Right ventricle myocardium inferior (tissue), 1 donor: ENCODE measurements around the gene ZNF45. TPM values are rescaled to one million over a fixed set of nuclear protein-coding genes. Genes with fewer than 3 reads are reported as not detected.
"Not testable (repeated sequence)": the region's sequence is repeated elsewhere in the genome, so short reads cannot be mapped to it uniquely, and the experiment has no call there.

Experiments
- ATAC-seq: fragments of 200-7000 bp; cut with Tn5 transposase; one replicate; pipeline ENCODE4 v1.9.1; 2020; ENCODE audit warnings: mild to moderate bottlenecking, moderate library complexity
- DNase-seq: peaks from one replicate; pipeline ENCODE4 v3.0.0; 2021; ENCODE audit errors: missing footprints
- intact Hi-C: fragments of 100-400 bp; cut with DNase I; formaldehyde crosslinking; loops from one replicate; pipeline ENCODE4 v1.11.0; 2022
- long read RNA-seq: library from polyadenylated mRNA; unstranded; transcript quantifications from one replicate; pipeline ENCODE4 v2.0.0, GENCODE V29; 2021
- total RNA-seq: library from RNA; stranded (reverse); fragmentation: NEBNext Ultra II Directional; extraction: Animal tissue kit (Norgen Biotek cat#: 25700); gene quantifications from one replicate; pipeline ENCODE4 v1.2.1, GENCODE V29; 2021
- donor health status: DM: no; HTN: yes; CAD: no; lungs with severe emphysema.

The ZNF45 gene
- 7.8 TPM for total RNA-seq
- long read RNA-seq, partial matches to known transcripts = 1 of 3 reads
- long read RNA-seq, other reads (novel, unspliced or antisense) = 2 of 3 reads

- DNase-seq (peak; percentile 94), ATAC-seq (peak; percentile 98)
- intact Hi-C loops = loop anchor here (5.0 to 10.0 kb wide), 3 partner anchors 47 to 272 kb away; partner anchors contain the start of genes SMG9 and ZNF155
Measured at GRCh38 chr19:43934985-43935708, at the start of gene ZNF45. ZNF45 (minus strand) TSS chr19:43935282; CDS start chr19:43922185, 13,097 bp downstream.

- intact Hi-C loops = loop anchor here (1.0 to 5.0 kb wide), 2 partner anchors 18 to 47 kb away; partner anchors contain the start of genes ZNF230 and ZNF45
- no peak for DNase-seq
- ATAC-seq = peak; percentile 51
Measured at GRCh38 chr19:43984687-43985000, 49.6 kb upstream of the ZNF45 start.

GRCh38 chr19:43983912-43984686 is 49.0 kb upstream of the ZNF45 start, which contains the start of gene ZNF155:
ZNF155 (plus strand) TSS chr19:43984188; CDS start chr19:43988544, 4,356 bp downstream.
- intact Hi-C loops = loop anchor here (1.0 to 5.0 kb wide), 2 partner anchors 18 to 47 kb away; partner anchors contain the start of genes ZNF230 and ZNF45
- ATAC-seq (peak; percentile 100), DNase-seq (peak; percentile 93)

GRCh38 chr19:43983544-43983911 is 48.4 kb upstream of the ZNF45 start:
- DNase-seq (no peak), ATAC-seq (no peak)
- intact Hi-C loops = loop anchor here (5.0 kb wide), 1 partner anchor 46 kb away; the partner anchor contains the start of gene ZNF45

- no peak for ATAC-seq
- intact Hi-C loops = no loop called here
- no peak for DNase-seq
Measured at GRCh38 chr19:43976732-43977131, 41.6 kb upstream of the ZNF45 start.

- DNase-seq = no peak
- ATAC-seq = no peak
- intact Hi-C loops = no loop called here
Measured at GRCh38 chr19:43966079-43966694, 31.1 kb upstream of the ZNF45 start.

GRCh38 chr19:43960411-43960810 is 25.3 kb upstream of the ZNF45 start:
- ATAC-seq (no peak), DNase-seq (no peak)
- intact Hi-C loops = no loop called here

GRCh38 chr19:43957891-43958290 is 22.8 kb upstream of the ZNF45 start:
- ATAC-seq = no peak
- intact Hi-C loops = no loop called here
- DNase-seq = no peak

GRCh38 chr19:43956827-43957226 is 21.7 kb upstream of the ZNF45 start:
- no peak for DNase-seq
- intact Hi-C loops = no loop called here
- no peak for ATAC-seq

- intact Hi-C loops = loop anchor here (1.0 kb wide), 1 partner anchor 50 kb away; no protein-coding TSS in a partner anchor
- ATAC-seq (peak; percentile 99), DNase-seq (peak; percentile 90)
Measured at GRCh38 chr19:43950834-43951645, 16.0 kb upstream of the ZNF45 start, which contains the start of gene ZNF221. ZNF221 (plus strand) TSS chr19:43951228; CDS start chr19:43962727, 11,499 bp downstream.

GRCh38 chr19:43949803-43950202 is 14.7 kb upstream of the ZNF45 start:
- intact Hi-C loops, ATAC-seq, DNase-seq: not testable (repeated sequence)

- DNase-seq, intact Hi-C loops, ATAC-seq: not testable (repeated sequence)
Measured at GRCh38 chr19:43947412-43947811, 12.3 kb upstream of the ZNF45 start.

- no peak for ATAC-seq
- intact Hi-C loops = no loop called here
Measured at GRCh38 chr19:43941209-43941608, 6.1 kb upstream of the ZNF45 start.

GRCh38 chr19:43940719-43941118 is 5.6 kb upstream of the ZNF45 start:
- no peak for DNase-seq
- ATAC-seq = no peak
- intact Hi-C loops = no loop called here

More at GRCh38 chr19:43941209-43941608, 6.1 kb upstream of the ZNF45 start:
- no peak for DNase-seq

- ATAC-seq (no peak), DNase-seq (no peak)
- intact Hi-C loops = loop anchor here (5.0 to 10.0 kb wide), 3 partner anchors 43 to 268 kb away; partner anchors contain the start of genes SMG9 and ZNF155
Measured at GRCh38 chr19:43939557-43940260, 4.6 kb upstream of the ZNF45 start.

GRCh38 chr19:43936188-43936587 is 1.1 kb upstream of the ZNF45 start:
- DNase-seq = no peak
- ATAC-seq = no peak
- intact Hi-C loops = loop anchor here (5.0 to 10.0 kb wide), 3 partner anchors 46 to 271 kb away; partner anchors contain the start of genes SMG9 and ZNF155
